ENCODE results near the gene D2HGDH. TPM values are rescaled to one million over a fixed set of nuclear protein-coding genes. Genes with fewer than 3 reads are reported as not detected.

D2HGDH gene
- total and polyA plus RNA-seq, 9 of the 15 experiments (the other 6 are each of a cell fraction or from before 2014, with no cell fraction given), result 0.39 to 30.8 (median 10.3) TPM

- TF ChIP-seq GATAD2B (IDR thresholded peaks at IDR 0.05; ENCODE audit: borderline replicate concordance) (peak; percentile 25; the same call in 1 of the 2 replicates), HDAC3 (IDR thresholded peaks at IDR 0.05; ENCODE audit: borderline replicate concordance, partially characterized antibody) (no peak), ZNF764 (CRISPR knock-in tag; IDR thresholded peaks at IDR 0.05; ENCODE audit: low read depth) (no peak), HDAC2 (IDR thresholded peaks at IDR 0.05) (0 out of 2 replicates have a peak, but pooled peaks have one; percentile 29), CXXC5 (CRISPR knock-in tag; IDR thresholded peaks at IDR 0.05) (peak; percentile 21), KAT2B (IDR thresholded peaks at IDR 0.05; ENCODE audit: low read depth, low read length) (peak; percentile 25), ZFX (CRISPR knock-in tag; IDR thresholded peaks at IDR 0.05) (no peak; the same call in 1 of the 2 replicates), CCAR2 (IDR thresholded peaks at IDR 0.05; ENCODE audit: low read depth, low read length) (no peak), NR4A1 (CRISPR knock-in tag; IDR thresholded peaks at IDR 0.05) (no peak), NR4A1 (tag; IDR thresholded peaks at IDR 0.05) (no peak), DPF2 (IDR thresholded peaks at IDR 0.05) (no peak), ZNF699 (CRISPR knock-in tag; IDR thresholded peaks at IDR 0.05; ENCODE audit: insufficient replicate concordance) (no peak), FOXP4 (CRISPR knock-in tag; IDR thresholded peaks at IDR 0.05; ENCODE audit: borderline replicate concordance) (peak; percentile 37; the same call in 1 of the 2 replicates), CBFA2T2 (conservative IDR thresholded peaks at IDR 0.05) (no peak), PHF8 (IDR thresholded peaks at IDR 0.05; ENCODE audit: borderline replicate concordance, low read length) (peak; percentile 13; the same call in 1 of the 2 replicates), YBX1 (IDR thresholded peaks at IDR 0.05) (no peak), RNF2 (IDR thresholded peaks at IDR 0.05) (0 out of 2 replicates have a peak, but pooled peaks have one; percentile 24), ZNF639 (CRISPR knock-in tag; conservative IDR thresholded peaks at IDR 0.05 in 1 of 2, IDR thresholded peaks at IDR 0.05 in 1 of 2) (peak in 1 of 2 experiments; percentile 81; a peak in 1 of 4 replicates), HDAC1 (IDR thresholded peaks at IDR 0.05) (0 out of 4 replicates have a peak, but pooled peaks of 1 of the 2 experiments have one; percentile 21), SIN3B (IDR thresholded peaks at IDR 0.05; ENCODE audit: low read depth) (0 out of 2 replicates have a peak, but pooled peaks have one; percentile 15), MAZ (CRISPR knock-in tag; conservative IDR thresholded peaks at IDR 0.05 in 1 of 2, IDR thresholded peaks at IDR 0.05 in 1 of 2) (peak in 1 of 2 experiments; percentile 56; a peak in 1 of 4 replicates), U2AF1 (optimal IDR thresholded peaks at IDR 0.05; ENCODE audit: low read depth, low read length) (peak; percentile 35), MNT (conservative IDR thresholded peaks at IDR 0.05) (peak; percentile 40 to 52; a peak in 2 of 4 replicates)
Measured at GRCh38 chr2:241702155-241703031, 32.0 kb upstream of the D2HGDH start (continued).
